Activated CD4-positive, CD25-positive, alpha-beta regulatory T cell (primary cell): ENCODE results near the gene SLC40A1.
"Not testable (repeated sequence)": the region's sequence is repeated elsewhere in the genome, so short reads cannot be mapped to it uniquely, and the experiment has no call there.

Source experiments
- DNase-seq, 4 experiments: peaks; one replicate each; lab custom pipeline; 2025; lab: John Stamatoyannopoulos, UW

The SLC40A1 gene, protein sequence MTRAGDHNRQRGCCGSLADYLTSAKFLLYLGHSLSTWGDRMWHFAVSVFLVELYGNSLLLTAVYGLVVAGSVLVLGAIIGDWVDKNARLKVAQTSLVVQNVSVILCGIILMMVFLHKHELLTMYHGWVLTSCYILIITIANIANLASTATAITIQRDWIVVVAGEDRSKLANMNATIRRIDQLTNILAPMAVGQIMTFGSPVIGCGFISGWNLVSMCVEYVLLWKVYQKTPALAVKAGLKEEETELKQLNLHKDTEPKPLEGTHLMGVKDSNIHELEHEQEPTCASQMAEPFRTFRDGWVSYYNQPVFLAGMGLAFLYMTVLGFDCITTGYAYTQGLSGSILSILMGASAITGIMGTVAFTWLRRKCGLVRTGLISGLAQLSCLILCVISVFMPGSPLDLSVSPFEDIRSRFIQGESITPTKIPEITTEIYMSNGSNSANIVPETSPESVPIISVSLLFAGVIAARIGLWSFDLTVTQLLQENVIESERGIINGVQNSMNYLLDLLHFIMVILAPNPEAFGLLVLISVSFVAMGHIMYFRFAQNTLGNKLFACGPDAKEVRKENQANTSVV

DNA sequence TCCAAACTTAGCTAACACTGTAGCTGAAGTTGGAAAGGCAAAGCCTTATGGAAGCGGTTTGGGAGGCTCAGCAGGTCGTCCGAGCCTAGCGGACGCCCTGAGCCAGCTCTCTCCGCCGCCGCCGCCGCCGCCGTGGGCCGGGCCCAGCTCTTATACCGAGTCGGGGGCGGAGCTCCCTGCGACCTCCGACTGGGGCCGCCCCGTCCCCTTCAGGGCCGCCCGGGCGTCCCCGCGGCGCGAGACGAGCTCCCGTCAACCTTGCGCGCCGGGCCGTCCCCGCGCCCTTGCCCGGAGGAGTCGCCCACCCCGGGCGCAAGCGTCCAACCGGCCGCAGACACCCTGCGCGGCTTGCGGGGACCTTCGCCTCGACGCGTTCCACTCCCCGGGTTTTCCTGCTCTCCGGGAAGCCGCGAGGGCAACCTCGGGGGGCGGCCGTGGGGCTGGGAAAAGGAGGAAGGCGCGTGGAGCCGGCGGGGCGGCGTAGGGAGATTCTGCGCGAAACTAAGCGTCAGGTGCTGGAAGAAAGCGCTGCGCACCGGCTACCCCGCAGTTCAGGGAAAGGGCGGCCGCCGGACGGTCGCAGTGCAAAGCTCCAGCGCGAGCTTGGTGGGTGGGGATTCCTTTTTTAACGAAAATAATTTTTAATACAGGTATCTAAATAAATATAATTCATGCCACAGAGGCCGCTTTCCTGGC lies at the start of gene SLC40A1:
Gene SLC40A1, minus strand, starts transcription at position 129 of the 696 bp plus-strand sequence. CDS start 326 bp downstream, outside the sequence.
- DNase-seq, result peak; percentile 10 to 37 (median 17)

DNA sequence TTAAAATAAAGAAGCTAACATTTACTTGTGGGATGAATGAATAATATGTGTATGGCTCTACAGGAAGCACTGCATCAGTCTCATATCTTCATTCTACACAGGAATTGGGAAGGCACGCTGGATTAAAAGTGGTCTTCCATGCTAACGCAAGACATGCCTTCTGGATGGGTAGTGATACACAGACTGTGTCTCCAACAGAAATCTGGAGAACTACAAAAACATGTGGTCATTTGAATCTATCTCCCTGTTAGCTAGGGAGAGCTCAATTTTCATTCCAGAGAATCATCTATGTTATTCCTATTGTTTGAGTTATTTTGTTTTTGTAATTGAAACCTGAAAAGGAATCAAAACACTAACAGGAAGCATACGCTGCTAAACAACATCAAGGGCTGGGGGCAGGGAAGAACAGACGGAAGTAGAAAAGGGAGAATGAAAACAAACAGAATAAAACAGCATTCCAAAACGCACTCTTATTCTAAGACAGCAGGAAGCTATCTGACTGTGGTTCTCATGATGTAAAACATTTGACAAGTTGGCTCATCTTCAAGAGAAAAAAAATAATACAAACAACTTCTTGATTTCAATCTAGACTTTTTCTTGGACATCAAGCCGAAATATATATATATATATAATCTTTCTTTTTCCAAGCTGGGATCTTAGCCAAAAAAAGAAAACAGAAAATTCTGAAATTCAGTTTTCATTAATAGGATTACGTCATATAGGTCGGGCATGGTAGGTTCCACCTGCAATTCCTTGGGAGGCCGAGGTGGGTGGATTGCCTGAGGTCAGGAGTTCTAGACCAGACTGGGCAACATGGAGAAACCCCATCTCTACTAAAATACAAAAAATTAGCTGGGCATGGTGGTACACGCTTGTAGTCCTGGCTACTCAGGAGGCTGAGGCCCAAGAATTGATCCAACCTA lies 49.2 kb upstream of the SLC40A1 start:
- no peak for DNase-seq

GRCh38 chr2:189628817-189629530 lies 48.4 kb upstream of the SLC40A1 start:
- DNase-seq, result no peak

DNA sequence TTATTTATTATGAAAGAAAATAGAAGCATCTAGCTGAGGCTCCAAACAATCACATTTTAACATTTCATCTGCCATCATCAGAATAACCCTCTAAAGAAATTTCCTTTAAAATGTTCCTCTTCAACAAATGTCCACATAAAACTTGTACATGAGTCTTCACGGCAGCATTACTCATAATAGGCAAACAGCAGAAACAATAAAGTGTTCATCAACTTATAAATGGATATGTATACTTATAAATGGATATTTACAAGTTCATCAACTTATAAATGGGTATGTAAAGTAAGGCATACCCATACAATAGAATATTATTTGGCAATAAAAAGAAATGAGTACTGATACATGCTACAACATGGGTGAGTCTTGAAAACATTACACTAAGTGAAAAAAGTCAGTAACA lies 47.2 kb upstream of the SLC40A1 start:
- DNase-seq, result no peak

GRCh38 chr2:189625636-189626035 lies 45.0 kb upstream of the SLC40A1 start:
- DNase-seq, result no peak

- DNase-seq, result no peak
These were observed 44.2 kb upstream of the SLC40A1 start for GRCh38 chr2:189624648-189625355.

DNA sequence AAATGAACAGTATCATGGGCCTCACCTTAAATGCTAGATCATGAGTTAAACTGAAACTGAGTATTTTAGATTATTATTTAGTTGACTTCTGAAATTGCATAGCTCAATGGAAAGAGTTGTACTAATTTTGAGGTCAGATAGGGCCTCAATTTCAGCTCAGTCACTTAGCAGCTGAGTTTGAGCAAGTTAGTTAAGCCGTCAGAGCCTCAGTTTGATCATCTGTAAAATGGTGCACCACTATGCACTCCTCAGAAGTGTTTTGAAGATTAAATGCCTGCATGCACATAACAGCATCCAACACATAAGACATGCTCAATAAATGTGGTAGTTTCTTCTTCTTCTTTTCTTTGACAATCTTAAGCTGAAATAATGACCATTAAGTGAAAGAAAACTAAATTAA lies 42.5 kb upstream of the SLC40A1 start:
- DNase-seq, result no peak

- no peak for DNase-seq
These were observed 41.2 kb upstream of the SLC40A1 start for GRCh38 chr2:189621781-189622180.

DNA sequence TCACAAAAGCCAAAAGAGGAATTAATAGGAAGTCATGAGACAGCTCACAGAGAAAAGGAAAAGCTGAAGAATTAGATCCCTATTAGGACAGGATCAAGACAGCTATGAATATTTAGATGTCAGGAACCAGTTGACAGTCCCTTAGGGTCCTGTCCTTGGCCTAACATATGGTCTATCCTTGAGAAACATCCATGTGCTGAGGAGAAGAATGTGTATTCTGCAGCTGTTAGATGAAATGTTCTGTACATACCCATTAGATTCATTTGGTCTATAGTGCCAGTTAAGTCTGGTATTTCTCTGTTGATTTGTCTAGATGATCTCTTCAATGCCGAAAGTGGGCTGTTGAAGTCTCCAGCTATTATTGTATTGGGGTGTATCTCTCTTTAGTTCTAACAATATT lies 37.6 kb upstream of the SLC40A1 start:
- DNase-seq, result no peak

DNA sequence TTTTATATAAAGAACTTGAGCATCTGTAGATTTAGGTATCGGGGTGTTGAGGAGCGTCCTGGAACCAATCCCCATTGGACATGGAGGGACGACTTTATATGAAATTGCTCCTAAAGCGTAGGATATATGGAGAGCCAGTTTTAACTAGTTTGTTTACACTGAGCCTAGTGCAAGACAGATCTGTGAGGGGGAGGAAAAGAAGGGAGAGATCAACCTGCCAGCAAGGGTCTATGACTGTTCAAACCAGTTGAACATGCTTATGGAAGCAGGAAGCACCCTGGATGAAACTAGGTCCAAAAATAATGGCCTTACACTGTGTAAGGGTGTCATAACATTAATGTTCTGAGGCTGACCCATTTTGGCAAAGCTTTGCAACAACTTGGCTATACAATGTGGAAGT lies 34.0 kb upstream of the SLC40A1 start:
- DNase-seq, result no peak

GRCh38 chr2:189613650-189614420 lies 33.2 kb upstream of the SLC40A1 start:
- no peak for DNase-seq

- no peak for DNase-seq
These were observed 32.6 kb upstream of the SLC40A1 start for GRCh38 chr2:189613077-189613636.

GRCh38 chr2:189610700-189611099 lies 30.1 kb upstream of the SLC40A1 start:
- DNase-seq, result no peak

GRCh38 chr2:189609853-189610252 lies 29.3 kb upstream of the SLC40A1 start:
- no peak for DNase-seq

GRCh38 chr2:189609423-189609816 lies 28.8 kb upstream of the SLC40A1 start:
- no peak for DNase-seq

DNA sequence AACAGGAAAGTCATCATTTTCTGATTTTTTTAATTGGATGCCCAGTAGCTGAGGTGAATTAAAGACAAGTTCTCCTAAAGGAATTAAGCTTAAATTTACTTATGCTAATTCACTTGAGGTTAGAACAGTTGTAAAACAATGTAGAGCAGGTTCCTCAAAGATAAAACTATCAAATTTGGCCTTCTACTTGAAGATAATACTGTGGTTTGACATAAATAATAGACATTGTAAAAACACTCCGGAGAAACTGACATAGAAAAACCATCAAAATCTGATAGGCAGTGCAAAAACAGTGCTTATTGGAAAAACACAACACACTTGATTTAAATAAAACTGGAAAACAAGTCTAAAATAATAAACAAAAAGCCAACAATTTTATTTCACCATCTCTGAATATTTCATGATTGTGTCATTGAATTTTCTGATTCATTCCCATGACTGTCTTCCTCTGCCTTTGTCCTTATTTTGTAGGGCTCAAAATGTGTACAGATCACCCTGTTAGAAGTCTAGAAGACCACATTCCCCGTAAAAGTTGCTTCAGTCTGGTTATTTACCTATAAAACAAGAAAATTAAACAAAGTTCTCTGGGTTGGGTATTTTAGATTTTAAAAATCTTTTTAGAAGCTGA lies 28.3 kb upstream of the SLC40A1 start:
- DNase-seq, result no peak

GRCh38 chr2:189608170-189608569 lies 27.6 kb upstream of the SLC40A1 start:
- DNase-seq, result no peak

GRCh38 chr2:189602233-189602632 lies 21.6 kb upstream of the SLC40A1 start:
- no peak for DNase-seq

GRCh38 chr2:189601652-189602051 lies 21.1 kb upstream of the SLC40A1 start:
- not testable (repeated sequence) for DNase-seq
